Trophoblast cell (in vitro differentiated cells and primary cell): ENCODE measurements around the gene DEFB131A.
"Not testable (repeated sequence)": the region's sequence is repeated elsewhere in the genome, so short reads cannot be mapped to it uniquely, and the experiment has no call there.

Experiments
- DNase-seq, 2 donors: peaks; one replicate each; pipeline ENCODE4 v3.0.0-alpha.2; 2016
- H2AFZ ChIP-seq: 2 replicates; pipeline ENCODE4 v1.6.1; 2013; ENCODE audit warnings: low read length, moderate library complexity, mild to moderate bottlenecking; ENCODE audit not compliant: insufficient read depth, poor library complexity
- H2AK5ac ChIP-seq: 2 replicates; pipeline ENCODE4 v1.6.1; 2013; ENCODE audit warnings: mild to moderate bottlenecking, low read length
- H2BK120ac ChIP-seq: 2 replicates; pipeline ENCODE4 v1.6.1; 2013; ENCODE audit warnings: low read length, mild to moderate bottlenecking, moderate library complexity; ENCODE audit not compliant: insufficient read depth, poor library complexity
- H2BK12ac ChIP-seq: 2 replicates; pipeline ENCODE4 v1.6.1; 2013; ENCODE audit warnings: mild to moderate bottlenecking, low read length, moderate library complexity
- H2BK5ac ChIP-seq: 2 replicates; pipeline ENCODE4 v1.6.1; 2013; ENCODE audit warnings: low read length, low read depth, moderate library complexity, mild to moderate bottlenecking; ENCODE audit not compliant: poor library complexity
- H3K14ac ChIP-seq: 2 replicates; pipeline ENCODE4 v1.6.1; 2013; ENCODE audit warnings: mild to moderate bottlenecking, low read length
- H3K18ac ChIP-seq: 2 replicates; pipeline ENCODE4 v1.6.1; 2013; ENCODE audit warnings: mild to moderate bottlenecking, low read length
- H3K23ac ChIP-seq: 2 replicates; pipeline ENCODE4 v1.6.1; 2013; ENCODE audit warnings: low read length
- H3K27ac ChIP-seq: 2 replicates; pipeline ENCODE4 v1.5.1; 2013; ENCODE audit warnings: low read depth, mild to moderate bottlenecking, inconsistent platforms, low read length, moderate library complexity
- H3K27me3 ChIP-seq: 2 replicates; pipeline ENCODE4 v1.6.1; 2013; ENCODE audit warnings: inconsistent platforms, mild to moderate bottlenecking, low read length, moderate library complexity; ENCODE audit not compliant: insufficient read depth
- H3K36me3 ChIP-seq, 2 experiments: 1 replicate in 1 of 2; 2 replicates in 1 of 2; pipeline ENCODE4 v1.6.1; 2013; ENCODE audit warnings: low read length in 2 of 2, mild to moderate bottlenecking in 2 of 2, moderate library complexity in 1 of 2; ENCODE audit not compliant: insufficient read depth in 2 of 2, control insufficient read depth in 1 of 2
- H3K4ac ChIP-seq: 2 replicates; pipeline ENCODE4 v1.6.1; 2013; ENCODE audit warnings: low read depth, mild to moderate bottlenecking, low read length, moderate library complexity
- H3K4me1 ChIP-seq, 2 experiments: 1 replicate in 1 of 2; 2 replicates in 1 of 2; pipeline ENCODE4 v1.6.1; 2013; ENCODE audit warnings: low read length in 2 of 2, mild to moderate bottlenecking in 2 of 2, moderate library complexity in 1 of 2; ENCODE audit not compliant: insufficient read depth in 2 of 2, control insufficient read depth in 1 of 2
- H3K4me2 ChIP-seq: 2 replicates; pipeline ENCODE4 v1.6.1; 2013; ENCODE audit warnings: inconsistent platforms, mild to moderate bottlenecking, low read length, moderate library complexity
- H3K4me3 ChIP-seq: 2 replicates; pipeline ENCODE4 v1.5.1; 2013; ENCODE audit warnings: mild to moderate bottlenecking, low read depth, low read length, inconsistent platforms
- H3K79me1 ChIP-seq: one replicate; pipeline ENCODE4 v1.6.1; 2013; ENCODE audit warnings: low read length
- H3K79me2 ChIP-seq: 2 replicates; pipeline ENCODE4 v1.6.1; 2013; ENCODE audit warnings: low read length, mild to moderate bottlenecking; ENCODE audit not compliant: control insufficient read depth, insufficient read depth, poor library complexity
- H3K9ac ChIP-seq: 2 replicates; pipeline ENCODE4 v1.6.1; 2013; ENCODE audit warnings: mild to moderate bottlenecking, low read length
- H3K9me3 ChIP-seq: 2 replicates; pipeline ENCODE4 v1.6.1; 2013; ENCODE audit warnings: low read depth, mild to moderate bottlenecking, control low read depth, inconsistent platforms, low read length; ENCODE audit not compliant: insufficient read depth
- H4K12ac ChIP-seq: 2 replicates; pipeline ENCODE4 v1.6.1; 2013; ENCODE audit warnings: low read depth, mild to moderate bottlenecking, low read length, moderate library complexity
- H4K8ac ChIP-seq: 2 replicates; pipeline ENCODE4 v1.6.1; 2013; ENCODE audit warnings: low read depth, mild to moderate bottlenecking, low read length, moderate library complexity
- H4K91ac ChIP-seq: one replicate; pipeline ENCODE4 v1.6.1; 2013; ENCODE audit warnings: low read depth, mild to moderate bottlenecking, low read length, moderate library complexity
- WGBS: extraction: QIAGEN DNeasy Blood & Tissue Kit; methylation state at CpG from one replicate; pipeline ENCODE4 v1.1.7; 2013; ENCODE audit warnings: missing lambda C conversion rate; ENCODE audit not compliant: insufficient read length, insufficient coverage; ENCODE audit errors: extremely low coverage; 5-methylcytosine and 5-hydroxymethylcytosine counted together

Gene DEFB131A

GRCh38 chr4:9421884-9422455, 22.2 kb upstream of the DEFB131A start:
- not testable (repeated sequence) for H3K79me2 ChIP-seq, H3K4me1 ChIP-seq, H2BK120ac ChIP-seq, H3K4ac ChIP-seq, H3K23ac ChIP-seq, H3K27me3 ChIP-seq, H4K91ac ChIP-seq, H4K12ac ChIP-seq, H2AFZ ChIP-seq, H3K18ac ChIP-seq, DNase-seq, H4K8ac ChIP-seq, H2BK5ac ChIP-seq, H2BK12ac ChIP-seq, H3K4me3 ChIP-seq, H3K36me3 ChIP-seq, H3K9me3 ChIP-seq, H3K27ac ChIP-seq, H3K14ac ChIP-seq, H3K4me2 ChIP-seq, H3K9ac ChIP-seq, H3K79me1 ChIP-seq, H2AK5ac ChIP-seq
- WGBS, result no CpG with 5 or more reads among the region's 6 CpGs

- not testable (repeated sequence) for H2AFZ ChIP-seq, H3K18ac ChIP-seq, H2AK5ac ChIP-seq, H3K9ac ChIP-seq, H3K4me2 ChIP-seq, H3K23ac ChIP-seq, H3K4me1 ChIP-seq, H3K9me3 ChIP-seq, H3K79me2 ChIP-seq, H2BK12ac ChIP-seq, H4K12ac ChIP-seq, H4K91ac ChIP-seq, H2BK5ac ChIP-seq, H3K4me3 ChIP-seq, H3K14ac ChIP-seq, H3K79me1 ChIP-seq, H3K4ac ChIP-seq, H3K27me3 ChIP-seq, H2BK120ac ChIP-seq, H3K27ac ChIP-seq, H3K36me3 ChIP-seq, H4K8ac ChIP-seq
- peak in 1 of 2 donors; percentile 9 for DNase-seq
- WGBS, result no CpG with 5 or more reads among the region's 1 CpG
Observed at GRCh38 chr4:9425916-9426315, 18.3 kb upstream of the DEFB131A start.

GRCh38 chr4:9430061-9430460, 14.2 kb upstream of the DEFB131A start:
- H4K91ac ChIP-seq, H2BK120ac ChIP-seq, H3K4me3 ChIP-seq, H3K4me2 ChIP-seq, H3K9me3 ChIP-seq, H3K23ac ChIP-seq, H4K8ac ChIP-seq, H3K27ac ChIP-seq, H2AK5ac ChIP-seq, H3K36me3 ChIP-seq, H3K79me1 ChIP-seq, H4K12ac ChIP-seq, H2BK12ac ChIP-seq, H3K14ac ChIP-seq, H2AFZ ChIP-seq, H3K4me1 ChIP-seq, H2BK5ac ChIP-seq, H3K9ac ChIP-seq, H3K4ac ChIP-seq, H3K18ac ChIP-seq, H3K27me3 ChIP-seq, H3K79me2 ChIP-seq: not testable (repeated sequence)
- WGBS, result no CpG with 5 or more reads among the region's 1 CpG
- DNase-seq, result peak; percentile 67 to 75

- not testable (repeated sequence) for H3K4me2 ChIP-seq, H3K4me1 ChIP-seq, H3K23ac ChIP-seq, H4K12ac ChIP-seq, H3K27ac ChIP-seq, H2BK5ac ChIP-seq, H3K4ac ChIP-seq, H3K79me2 ChIP-seq, H3K79me1 ChIP-seq, H3K4me3 ChIP-seq, H2AFZ ChIP-seq, H3K14ac ChIP-seq, H3K9ac ChIP-seq, H2BK12ac ChIP-seq, H3K18ac ChIP-seq, H3K27me3 ChIP-seq, H4K8ac ChIP-seq, H4K91ac ChIP-seq, H2BK120ac ChIP-seq, H2AK5ac ChIP-seq, H3K9me3 ChIP-seq, DNase-seq, H3K36me3 ChIP-seq
- no CpG with 5 or more reads among the region's 1 CpG for WGBS
Observed at GRCh38 chr4:9433320-9433719, 10.9 kb upstream of the DEFB131A start.
